ENCODE data around the gene ZNF367.

The ZNF367 gene

GRCh38 chr9:96436456-96437126, 18.4 kb upstream of the ZNF367 start:
- DNase-seq: no peak

GRCh38 chr9:96436063-96436455, 17.9 kb upstream of the ZNF367 start:
- no peak for DNase-seq

GRCh38 chr9:96435345-96435744, 17.2 kb upstream of the ZNF367 start:
- DNase-seq: no peak

- DNase-seq: no peak
Measured at GRCh38 chr9:96430377-96430776, 12.2 kb upstream of the ZNF367 start.

GRCh38 chr9:96429732-96430131, 11.6 kb upstream of the ZNF367 start:
- DNase-seq: no peak

GRCh38 chr9:96425500-96426169, 7.5 kb upstream of the ZNF367 start:
- DNase-seq: no peak

- no peak for DNase-seq
Measured at GRCh38 chr9:96423985-96424336, 5.8 kb upstream of the ZNF367 start.

- DNase-seq: no peak
Measured at GRCh38 chr9:96423322-96423984, 5.3 kb upstream of the ZNF367 start.

- peak; percentile 96 for DNase-seq
Measured at GRCh38 chr9:96420468-96421219, 2.5 kb upstream of the ZNF367 start.

GRCh38 chr9:96419691-96419969, 1.5 kb upstream of the ZNF367 start:
- DNase-seq: no peak

- peak; percentile 66 for DNase-seq
Measured at GRCh38 chr9:96418920-96419690, 935 bp upstream of the ZNF367 start.

GRCh38 chr9:96417661-96418082, 498 bp downstream of the ZNF367 start:
- DNase-seq: no peak

GRCh38 chr9:96417051-96417586, 1.1 kb downstream of the ZNF367 start:
- peak; percentile 78 for DNase-seq

- no peak for DNase-seq
Measured at GRCh38 chr9:96413302-96414221, 4.6 kb downstream of the ZNF367 start.

- DNase-seq: no peak
Measured at GRCh38 chr9:96412174-96412913, 5.8 kb downstream of the ZNF367 start.

GRCh38 chr9:96411129-96411838, 6.9 kb downstream of the ZNF367 start:
- DNase-seq: no peak

- no peak for DNase-seq
Measured at GRCh38 chr9:96408409-96409280, 9.5 kb downstream of the ZNF367 start.

- DNase-seq: no peak
Measured at GRCh38 chr9:96400132-96400910, 17.8 kb downstream of the ZNF367 start.
